Rectal smooth muscle tissue (tissue), 1 donor: ENCODE measurements around the gene TSPAN11.
"Not testable (repeated sequence)": the region's sequence is repeated elsewhere in the genome, so short reads cannot be mapped to it uniquely, and the experiment has no call there.

Experiments used
- H3K27ac ChIP-seq: one replicate; pipeline ENCODE4 v1.7.0; 2013; ENCODE audit warnings: low read depth, low read length, inconsistent platforms
- H3K27me3 ChIP-seq: one replicate; pipeline ENCODE4 v1.7.0; 2013; ENCODE audit warnings: low read length; ENCODE audit not compliant: control insufficient read depth, insufficient read depth
- H3K36me3 ChIP-seq: one replicate; pipeline ENCODE4 v1.7.0; 2013; ENCODE audit warnings: low read length; ENCODE audit not compliant: control insufficient read depth, insufficient read depth
- H3K4me1 ChIP-seq: one replicate; pipeline ENCODE4 v1.7.0; 2013; ENCODE audit warnings: low read length; ENCODE audit not compliant: control insufficient read depth, insufficient read depth
- H3K4me3 ChIP-seq: one replicate; pipeline ENCODE4 v1.7.0; 2013; ENCODE audit warnings: low read length
- H3K9ac ChIP-seq: one replicate; pipeline ENCODE4 v1.7.0; 2013; ENCODE audit warnings: low read length

The TSPAN11 gene

GRCh38 chr12:31021809-31022494, 95.4 kb downstream of the TSPAN11 start:
- H3K36me3 ChIP-seq, result no peaks in the 10 kb centered on the region
- no peaks in the 10 kb centered on the region for H3K4me1 ChIP-seq
- H3K27me3 ChIP-seq, result no peaks in the 10 kb centered on the region
- no peak overlapping the region for H3K27ac ChIP-seq
- H3K4me3 ChIP-seq, result no peak overlapping the region
- no peak overlapping the region for H3K9ac ChIP-seq

GRCh38 chr12:31023271-31023724, 96.8 kb downstream of the TSPAN11 start:
- no peaks in the 10 kb centered on the region for H3K4me1 ChIP-seq
- no peak overlapping the region for H3K9ac ChIP-seq
- no peak overlapping the region for H3K27ac ChIP-seq
- H3K27me3 ChIP-seq, result no peaks in the 10 kb centered on the region
- H3K36me3 ChIP-seq, result no peaks in the 10 kb centered on the region
- no peak overlapping the region for H3K4me3 ChIP-seq

- Histone ChIP-seq H3K9ac (no peak overlapping the region), H3K27ac (no peak overlapping the region), H3K36me3 (no peaks in the 10 kb centered on the region), H3K27me3 (no peaks in the 10 kb centered on the region), H3K4me1 (no peaks in the 10 kb centered on the region), H3K4me3 (no peak overlapping the region)
Observed at GRCh38 chr12:31026202-31026601, 99.7 kb downstream of the TSPAN11 start.

DNA sequence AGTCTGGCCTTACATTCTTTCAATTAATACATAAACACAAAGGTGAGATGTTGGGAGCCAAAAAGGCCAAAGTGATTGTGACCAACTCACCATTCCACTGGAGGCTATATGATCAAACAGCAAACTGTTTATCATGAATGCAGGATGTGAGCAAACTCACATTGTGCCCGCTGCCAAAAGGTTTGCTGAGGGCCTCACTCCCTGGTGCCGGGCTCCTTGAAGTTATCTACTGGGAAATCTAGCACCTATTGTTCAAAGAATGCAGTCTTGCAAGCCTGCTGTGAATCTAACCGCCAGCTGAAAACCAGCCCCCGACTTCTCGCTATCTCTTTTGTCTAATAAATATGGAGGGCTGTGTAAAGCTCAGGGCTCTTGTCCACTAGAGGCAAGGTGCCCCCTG, 100.5 kb downstream of the TSPAN11 start:
- not testable (repeated sequence) for H3K4me1 ChIP-seq, H3K4me3 ChIP-seq, H3K27ac ChIP-seq, H3K9ac ChIP-seq, H3K27me3 ChIP-seq, H3K36me3 ChIP-seq

DNA sequence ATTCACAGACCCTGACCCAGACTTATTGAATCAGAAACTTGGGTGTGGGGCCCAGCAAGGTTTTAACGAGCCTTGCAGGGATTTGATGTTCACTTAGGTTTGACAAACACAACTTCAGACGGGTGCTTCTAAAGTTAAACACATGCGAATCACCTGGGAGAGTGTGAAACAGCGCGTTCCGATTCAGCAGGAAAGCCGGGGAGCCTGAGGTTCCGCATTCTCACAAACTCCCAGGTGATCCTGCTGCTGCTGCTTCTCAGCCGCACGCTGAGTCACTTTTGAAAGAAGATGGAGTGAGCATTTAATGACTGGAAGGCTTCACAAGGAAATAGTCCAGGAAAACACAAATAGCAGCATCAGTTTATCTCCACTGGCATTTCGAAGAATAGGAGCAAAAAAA, 102.9 kb downstream of the TSPAN11 start:
- H3K4me1 ChIP-seq, result no peaks in the 10 kb centered on the region
- no peaks in the 10 kb centered on the region for H3K36me3 ChIP-seq
- H3K27me3 ChIP-seq, result no peaks in the 10 kb centered on the region
- H3K9ac ChIP-seq, result no peak overlapping the region
- H3K27ac ChIP-seq, result no peak overlapping the region
- H3K4me3 ChIP-seq, result no peak overlapping the region

GRCh38 chr12:31029916-31030562, 103.5 kb downstream of the TSPAN11 start:
- H3K27me3 ChIP-seq, result no peaks in the 10 kb centered on the region
- H3K27ac ChIP-seq, result no peak overlapping the region
- no peaks in the 10 kb centered on the region for H3K4me1 ChIP-seq
- H3K9ac ChIP-seq, result no peak overlapping the region
- no peak overlapping the region for H3K4me3 ChIP-seq
- H3K36me3 ChIP-seq, result no peaks in the 10 kb centered on the region

- H3K4me1 ChIP-seq, result no peaks in the 10 kb centered on the region
- H3K4me3 ChIP-seq, result no peak overlapping the region
- no peak overlapping the region for H3K27ac ChIP-seq
- no peaks in the 10 kb centered on the region for H3K27me3 ChIP-seq
- no peak overlapping the region for H3K9ac ChIP-seq
- H3K36me3 ChIP-seq, result no peaks in the 10 kb centered on the region
Observed at GRCh38 chr12:31031951-31032335, 105.4 kb downstream of the TSPAN11 start.

- Histone ChIP-seq H3K27ac (no peak overlapping the region), H3K36me3 (no peaks in the 10 kb centered on the region)
Observed at GRCh38 chr12:31033146-31033545, 106.6 kb downstream of the TSPAN11 start.

GRCh38 chr12:31033681-31034080, 107.1 kb downstream of the TSPAN11 start:
- H3K9ac ChIP-seq, result no peak overlapping the region
- no peak overlapping the region for H3K27ac ChIP-seq
- H3K27me3 ChIP-seq, result no peaks in the 10 kb centered on the region
- H3K36me3 ChIP-seq, result no peaks in the 10 kb centered on the region
- no peak overlapping the region for H3K4me3 ChIP-seq
- no peaks in the 10 kb centered on the region for H3K4me1 ChIP-seq

More at GRCh38 chr12:31033146-31033545, 106.6 kb downstream of the TSPAN11 start:
- no peaks in the 10 kb centered on the region for H3K4me1 ChIP-seq
- H3K9ac ChIP-seq, result no peak overlapping the region
- H3K27me3 ChIP-seq, result no peaks in the 10 kb centered on the region
- H3K4me3 ChIP-seq, result no peak overlapping the region

GRCh38 chr12:31034372-31034771, 107.8 kb downstream of the TSPAN11 start:
- no peak overlapping the region for H3K27ac ChIP-seq
- H3K9ac ChIP-seq, result no peak overlapping the region
- no peaks in the 10 kb centered on the region for H3K4me1 ChIP-seq
- H3K36me3 ChIP-seq, result no peaks in the 10 kb centered on the region
- H3K27me3 ChIP-seq, result no peaks in the 10 kb centered on the region
- no peak overlapping the region for H3K4me3 ChIP-seq

- Histone ChIP-seq H3K4me1 (no peaks in the 10 kb centered on the region), H3K9ac (no peak overlapping the region), H3K27me3 (no peaks in the 10 kb centered on the region), H3K4me3 (no peak overlapping the region), H3K27ac (no peak overlapping the region), H3K36me3 (no peaks in the 10 kb centered on the region)
Observed at GRCh38 chr12:31035226-31035625, 108.7 kb downstream of the TSPAN11 start.

GRCh38 chr12:31035967-31036665, 109.6 kb downstream of the TSPAN11 start:
- Histone ChIP-seq H3K4me3 (no peak overlapping the region), H3K4me1 (no peaks in the 10 kb centered on the region), H3K27me3 (no peaks in the 10 kb centered on the region), H3K27ac (no peak overlapping the region), H3K36me3 (no peaks in the 10 kb centered on the region), H3K9ac (no peak overlapping the region)
